Gastroesophageal sphincter (tissue), 4 donors: ENCODE measurements around the gene DUS1L. TPM values are rescaled to one million over a fixed set of nuclear protein-coding genes. Genes with fewer than 3 reads are reported as not detected.

Experiments
- ATAC-seq: fragments of 150-250 bp; one replicate; pipeline ENCODE4 v1.9.1; 2016; ENCODE audit warnings: mild to moderate bottlenecking, moderate library complexity
- H3K27ac ChIP-seq, 4 donors: fragments of 200-600 bp; sonication (generic) in 3 of 4; 1 replicate in 3 of 4; 2 replicates in 1 of 4; pipeline ENCODE4 v1.5.1; 2016 to 2019
- H3K27me3 ChIP-seq: fragments of 200-600 bp; sonication (generic); one replicate; pipeline ENCODE4 v1.5.1; 2019
- H3K36me3 ChIP-seq, 2 donors: fragments of 200-600 bp; sonication (generic); one replicate each; pipeline ENCODE4 v1.5.1; 2019; ENCODE audit warnings: control low read depth in 1 of 2
- H3K4me1 ChIP-seq, 3 donors: fragments of 200-600 bp; sonication (generic); 1 replicate in 2 of 3; 2 replicates in 1 of 3; pipeline ENCODE4 v1.5.1; 2016 to 2019; ENCODE audit warnings: control low read depth in 2 of 3
- H3K4me3 ChIP-seq, 2 donors: fragments of 200-600 bp; sonication (generic); one replicate each; pipeline ENCODE4 v1.5.1; 2019; ENCODE audit warnings: mild to moderate bottlenecking in 1 of 2, moderate library complexity in 1 of 2
- H3K9me3 ChIP-seq, 3 donors: fragments of 200-600 bp; sonication (generic); one replicate each; pipeline ENCODE4 v1.5.1; 2017 to 2019; ENCODE audit warnings: control low read depth in 2 of 3
- CTCF ChIP-seq, 4 experiments: fragments of 200-600 bp in 2 of 4; fragments of 450-650 bp in 2 of 4; sonication (generic) in 1 of 4; IDR thresholded peaks; one replicate each; pipeline ENCODE4 v1.5.1; 2017 to 2019; ENCODE audit warnings: antibody characterized with exemption in 4 of 4, mild to moderate bottlenecking in 2 of 4, moderate library complexity in 2 of 4
- EP300 ChIP-seq: sonication (generic); formaldehyde crosslinking; IDR thresholded peaks from one replicate; pipeline ENCODE4 v1.6.1; 2017; ENCODE audit warnings: antibody characterized with exemption, mild to moderate bottlenecking
- POLR2A ChIP-seq, 2 donors: fragments of 450-650 bp; IDR thresholded peaks; one replicate each; pipeline ENCODE4 v1.6.1; 2017; ENCODE audit warnings: antibody characterized with exemption in 2 of 2, mild to moderate bottlenecking in 2 of 2, moderate library complexity in 1 of 2
- POLR2AphosphoS5 ChIP-seq: sonication (generic); formaldehyde crosslinking; IDR thresholded peaks from one replicate; pipeline ENCODE4 v1.6.1; 2017; ENCODE audit warnings: antibody characterized with exemption
- WGBS, 2 donors: methylation state at CpG; one replicate each; pipeline ENCODE4 v1.1.5; 2018; ENCODE audit warnings: low coverage in 1 of 2; 5-methylcytosine and 5-hydroxymethylcytosine counted together
- total RNA-seq, 4 donors: library from RNA; depleted of rRNA; stranded (reverse); fragments of >200 nt; gene quantifications; one replicate each; pipeline ENCODE4 v1.1.0, GENCODE V29; 2016

The DUS1L gene
- total RNA-seq, 4 donors from 2014 or later, result 35.8 to 62.8 (median 52.9) TPM

DNA sequence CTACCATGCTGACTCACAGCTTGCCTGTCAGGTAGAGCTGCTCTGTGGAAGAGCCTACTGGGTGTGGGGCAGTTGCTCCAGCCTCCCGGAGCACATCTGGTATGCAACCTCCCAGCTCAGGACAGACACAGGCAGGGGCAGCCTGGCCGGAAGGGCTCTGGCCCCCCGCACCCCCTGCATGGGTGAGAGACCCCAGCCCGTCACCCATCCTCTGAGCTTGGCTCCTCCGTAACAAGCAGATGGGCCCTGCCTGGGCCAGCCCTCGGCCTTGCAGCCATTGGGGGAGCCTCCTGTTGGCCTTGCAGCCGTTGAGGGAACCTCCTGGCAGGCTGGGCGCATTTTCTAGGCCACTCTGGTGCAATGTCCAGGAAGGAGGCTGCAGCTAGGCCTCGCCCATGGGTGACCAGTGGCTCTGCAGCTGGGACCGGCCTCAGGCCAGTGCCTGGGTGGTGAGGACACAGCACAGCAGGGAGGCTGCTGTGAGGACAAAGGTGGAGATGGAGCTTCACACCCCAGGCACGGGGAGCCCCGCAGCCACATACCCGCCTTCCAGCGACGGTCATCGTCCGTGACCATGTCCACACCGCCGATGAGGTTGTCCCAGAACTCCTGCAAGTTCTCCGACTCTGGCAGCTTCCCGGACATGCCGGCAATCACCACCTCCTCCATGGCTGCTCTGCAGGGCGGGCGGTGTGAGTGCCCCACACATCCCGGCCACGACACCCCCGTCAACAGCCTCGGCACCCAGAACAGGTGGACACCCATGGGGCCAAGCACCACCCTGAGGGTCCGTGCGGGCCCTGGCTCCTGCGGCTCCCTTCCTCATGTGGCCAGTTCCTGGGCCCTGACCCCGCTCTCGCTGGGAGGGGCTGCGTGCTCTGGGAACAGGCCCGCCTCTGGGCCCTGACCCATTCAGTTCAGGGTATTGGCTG is 30.4 kb upstream of the DUS1L start:
- no peak overlapping the region for H3K27ac ChIP-seq
- WGBS, 2 donors, result 93% methylated on average over 2 of the region's 35 CpGs; no CpG with 5 or more reads in 1 of the 2 donors
- peaks cover 0 to 52% of the 10 kb centered on the region in 2 donors for H3K36me3 ChIP-seq
- H3K4me1 ChIP-seq, result peaks cover 0 to 46% (median 21%) of the 10 kb centered on the region in 3 donors
- no peak for ATAC-seq
- H3K27me3 ChIP-seq, result no peaks in the 10 kb centered on the region
- H3K4me3 ChIP-seq, result peak overlapping the region in 1 of 2 donors; percentile 95
- no peaks in the 10 kb centered on the region for H3K9me3 ChIP-seq
- TF ChIP-seq POLR2A (IDR thresholded peaks at IDR 0.05) (no peak), POLR2AphosphoS5 (no peak), CTCF (IDR thresholded peaks at IDR 0.05) (no peak), EP300 (no peak)

DNA sequence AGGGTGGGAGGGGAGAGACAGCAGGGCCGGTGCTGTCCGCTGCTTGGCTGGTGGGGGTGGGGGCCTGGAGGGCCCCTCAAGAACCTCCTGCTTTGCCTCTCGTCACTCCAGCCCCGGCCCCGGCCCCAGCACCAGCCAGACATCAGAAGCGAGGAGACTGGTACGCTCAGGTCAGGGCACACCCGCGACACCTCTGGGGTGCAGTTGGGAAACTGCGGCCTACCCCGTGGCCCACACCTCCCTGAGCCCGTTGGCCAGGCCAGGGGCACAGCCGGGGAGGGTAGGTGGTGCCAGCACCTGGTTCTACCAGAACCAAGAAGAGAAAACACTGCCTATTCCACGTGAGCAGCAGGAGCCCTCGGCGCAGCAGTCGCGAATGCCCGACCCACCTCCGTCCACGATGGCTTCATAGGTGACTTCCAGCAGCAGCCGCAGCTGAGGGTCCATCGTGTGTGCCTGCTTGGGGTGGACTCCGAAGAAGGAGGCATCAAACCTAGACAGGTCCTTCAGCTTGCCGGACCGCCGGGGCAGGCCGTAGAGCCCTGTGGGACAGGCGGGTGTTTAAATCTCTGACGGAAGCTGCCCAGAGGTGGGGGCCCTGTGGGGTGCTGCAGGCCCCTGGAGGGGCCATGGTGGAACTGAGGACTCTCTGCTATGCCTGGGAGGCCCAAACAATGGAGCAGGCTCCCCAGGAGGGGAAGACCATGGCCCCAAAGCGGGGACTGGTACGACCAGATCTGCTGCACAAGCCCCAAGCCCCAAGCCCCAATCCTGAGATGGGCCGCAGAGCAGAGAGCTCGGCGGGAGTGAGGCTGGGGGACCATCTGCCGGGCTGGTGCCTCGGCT is 29.6 kb upstream of the DUS1L start:
- Histone ChIP-seq H3K36me3 (peaks cover 0 to 61% of the 10 kb centered on the region in 2 donors), H3K27ac (no peak overlapping the region), H3K9me3 (no peaks in the 10 kb centered on the region), H3K4me1 (peaks cover 0 to 39% (median 21%) of the 10 kb centered on the region in 3 donors), H3K4me3 (no peak overlapping the region), H3K27me3 (no peaks in the 10 kb centered on the region)
- no peak for ATAC-seq
- WGBS, 2 donors, result no CpG with 5 or more reads among the region's 37 CpGs
- TF ChIP-seq CTCF (IDR thresholded peaks at IDR 0.05) (no peak), EP300 (no peak), POLR2AphosphoS5 (no peak), POLR2A (IDR thresholded peaks at IDR 0.05) (no peak)

DNA sequence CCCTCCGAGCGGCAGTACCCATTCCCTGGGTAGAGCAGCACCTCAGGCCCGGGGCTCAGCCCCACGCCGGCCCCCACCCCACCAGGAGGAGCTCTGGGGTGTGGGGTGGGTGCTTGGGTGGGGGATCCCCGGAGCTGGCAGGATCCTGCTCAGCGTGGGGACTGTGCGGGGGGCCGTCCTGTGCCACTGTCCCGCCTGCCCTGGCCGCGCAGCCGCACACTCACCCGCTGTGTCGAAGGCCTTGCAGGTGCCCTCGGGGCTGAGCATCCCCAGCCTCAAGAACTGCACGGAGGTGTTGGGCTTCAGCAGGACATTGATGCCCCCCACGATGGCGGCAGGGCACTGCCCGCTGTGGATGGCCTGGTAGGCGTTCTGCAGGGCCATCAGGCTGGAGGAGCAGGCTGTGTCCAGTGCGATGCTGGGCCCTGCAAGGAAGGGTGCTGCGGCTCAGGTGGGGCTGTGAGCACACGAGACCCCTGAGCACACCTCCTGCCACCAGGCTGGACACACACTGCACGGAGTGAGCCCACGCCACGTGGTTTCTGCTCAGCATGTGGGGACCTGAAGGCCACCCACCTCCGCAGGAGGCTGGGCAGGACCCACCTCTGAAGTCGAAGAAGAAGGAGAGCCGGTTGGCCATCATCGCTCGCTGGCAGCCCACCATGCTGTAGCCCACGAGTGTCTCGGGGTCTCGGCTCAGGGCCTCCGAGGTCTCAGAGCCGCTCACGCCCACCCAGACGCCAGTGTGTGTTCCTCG is 27.6 kb upstream of the DUS1L start:
- no peak overlapping the region for H3K4me3 ChIP-seq
- no peak for ATAC-seq
- H3K36me3 ChIP-seq, result peaks cover 0 to 81% of the 10 kb centered on the region in 2 donors
- no peaks in the 10 kb centered on the region for H3K27me3 ChIP-seq
- no peak overlapping the region for H3K27ac ChIP-seq
- TF ChIP-seq EP300, result no peak
- TF ChIP-seq POLR2A (IDR thresholded peaks at IDR 0.05), result no peak
- no CpG with 5 or more reads among the region's 40 CpGs for WGBS, 2 donors
- no peaks in the 10 kb centered on the region for H3K9me3 ChIP-seq
- H3K4me1 ChIP-seq, result peaks cover 0 to 26% (median 11%) of the 10 kb centered on the region in 3 donors

- H3K36me3 ChIP-seq, result peaks cover 0 to 86% of the 10 kb centered on the region in 2 donors
- H3K27ac ChIP-seq, result no peak overlapping the region
- peaks cover 0 to 23% (median 11%) of the 10 kb centered on the region in 3 donors for H3K4me1 ChIP-seq
- no peak for ATAC-seq
- H3K4me3 ChIP-seq, result no peak overlapping the region
- TF ChIP-seq EP300 (no peak), POLR2AphosphoS5 (no peak), CTCF (IDR thresholded peaks at IDR 0.05) (no peak), POLR2A (IDR thresholded peaks at IDR 0.05) (no peak)
- H3K27me3 ChIP-seq, result no peaks in the 10 kb centered on the region
- no peaks in the 10 kb centered on the region for H3K9me3 ChIP-seq
- no CpG with 5 or more reads among the region's 20 CpGs for WGBS, 2 donors
Measured at GRCh38 chr17:82092628-82092994, 27.0 kb upstream of the DUS1L start.
